ENCODE measurements around the gene GNRHR. TPM values are rescaled to one million over a fixed set of nuclear protein-coding genes. Genes with fewer than 3 reads are reported as not detected.

Gene GNRHR
- total RNA-seq, 1 experiment from 2014 or later: not detected

DNA sequence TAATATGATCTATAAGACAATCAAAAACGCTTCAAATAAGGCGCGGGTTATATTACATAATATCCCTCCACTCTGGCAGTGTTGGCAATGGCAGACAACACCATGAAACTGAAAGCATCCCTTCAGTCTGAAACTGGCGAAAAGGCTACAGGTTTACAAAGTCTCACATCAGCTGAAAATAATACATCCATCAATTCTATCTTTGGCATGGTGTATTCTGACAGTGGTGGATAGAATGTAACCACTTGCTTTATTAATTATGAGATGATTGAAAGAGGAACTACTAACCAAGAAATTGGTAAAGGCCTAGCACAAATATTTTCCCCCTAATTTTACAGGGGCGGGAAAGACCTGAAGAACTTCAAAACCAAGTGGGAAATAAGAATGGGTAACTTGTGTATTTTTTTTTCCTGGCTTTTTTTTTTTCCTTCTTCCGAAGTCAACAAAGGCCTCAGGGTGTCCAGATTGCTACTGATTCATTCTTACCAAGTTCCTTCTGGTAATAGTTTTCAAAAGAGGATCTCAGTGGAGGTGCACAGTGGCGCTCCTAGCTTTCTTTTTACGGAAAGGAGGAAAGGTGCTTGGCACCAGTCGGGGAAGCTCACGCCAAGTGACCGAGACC, 54.0 kb downstream of the GNRHR start:
- no peak for DNase-seq (ENCODE audit: low spot score)

DNA sequence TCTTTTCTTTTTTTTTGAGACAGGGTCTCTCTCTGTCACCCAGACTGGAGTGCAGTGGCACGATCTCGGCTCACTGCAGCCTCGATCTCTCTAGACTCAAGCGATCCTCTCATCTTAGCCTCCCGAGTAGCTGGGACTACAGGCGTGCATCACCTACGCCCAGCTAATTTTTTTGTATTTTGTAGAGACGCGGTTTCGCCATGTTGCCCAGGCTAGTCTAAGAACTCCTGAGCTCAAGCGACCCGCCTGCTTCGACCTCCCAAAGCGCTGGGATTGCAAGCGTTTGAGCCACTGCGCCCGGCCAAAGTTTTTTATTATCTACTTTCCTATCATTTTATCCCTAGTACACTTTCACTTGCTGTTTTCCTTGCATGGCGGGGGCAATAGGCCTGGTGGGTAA, 54.6 kb downstream of the GNRHR start:
- no peak for DNase-seq (ENCODE audit: low spot score)

- no peak for DNase-seq (ENCODE audit: low spot score)
Observed at GRCh38 chr4:67697860-67698687, 56.1 kb downstream of the GNRHR start.

DNA sequence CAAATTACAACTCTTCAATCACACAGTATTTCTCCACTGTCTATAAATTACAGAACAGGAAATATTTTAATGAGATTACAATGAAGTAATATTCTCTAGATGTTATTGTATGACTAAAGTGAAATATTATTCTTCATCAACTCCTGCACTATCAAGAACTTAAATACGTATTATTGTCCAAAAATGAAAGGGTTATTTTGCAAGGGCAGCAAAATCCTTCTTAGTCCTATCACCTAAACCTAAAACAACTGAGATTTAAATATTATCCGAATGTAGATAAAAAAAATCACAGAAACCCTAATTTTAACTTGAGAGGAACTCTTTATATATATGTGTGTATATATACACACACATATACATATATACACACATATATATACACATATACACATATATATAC, 58.1 kb downstream of the GNRHR start:
- no peak for DNase-seq (ENCODE audit: low spot score)

- no peak for DNase-seq (ENCODE audit: low spot score)
Observed at GRCh38 chr4:67694662-67695061, 59.5 kb downstream of the GNRHR start.

DNA sequence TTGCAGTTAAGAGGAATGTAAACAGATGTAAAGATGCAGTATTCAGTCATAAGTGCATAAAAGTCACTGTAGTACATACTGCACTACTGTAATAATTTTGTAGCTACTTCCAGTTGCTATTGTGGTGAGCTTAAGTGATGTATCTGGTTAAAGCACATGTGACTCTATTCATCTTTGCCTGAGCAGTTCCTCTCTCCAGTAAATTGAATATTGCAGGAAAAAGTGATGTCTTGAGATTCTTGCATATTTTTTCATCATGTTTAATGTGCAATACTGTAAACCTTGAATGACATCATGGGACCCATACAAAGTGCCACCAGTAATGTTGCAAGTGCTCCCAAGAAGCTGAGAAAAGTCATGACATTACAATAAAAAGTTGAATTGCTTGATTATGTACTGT, 62.9 kb downstream of the GNRHR start:
- DNase-seq (ENCODE audit: low spot score): no peak

Other genes with a start within 250 kb of the GNRHR start
- 7.2 and 8.3 TPM in 2 replicates for gene CENPC, start 208.9 kb downstream of the GNRHR start, total RNA-seq (2014; rRNA removed; shearing (Covaris generic))
- gene STAP1, start 195.7 kb downstream of the GNRHR start, total RNA-seq (2014; rRNA removed; shearing (Covaris generic)): not detected in 2 replicates
- gene UBA6, start 53.2 kb downstream of the GNRHR start, total RNA-seq (2014; rRNA removed; shearing (Covaris generic)): 134 and 178 TPM in 2 replicates
- not detected in 2 replicates for gene TMPRSS11D, start 129.6 kb upstream of the GNRHR start, total RNA-seq (2014; rRNA removed; shearing (Covaris generic))
- gene TMPRSS11A, start 209.1 kb upstream of the GNRHR start, total RNA-seq (2014; rRNA removed; shearing (Covaris generic)): not detected in 2 replicates

All from A172 (cell line).